22Rv1 (cell line): ENCODE measurements around the gene SQSTM1.

Experiments
- CTCF ChIP-seq: fragments of 450-650 bp; IDR thresholded peaks from 2 replicates; pipeline ENCODE4 v1.5.1; 2017; ENCODE audit warnings: mild to moderate bottlenecking
- ZFX ChIP-seq: fragments of 450-650 bp; IDR thresholded peaks from 2 replicates; pipeline ENCODE4 v1.6.1; 2017; ENCODE audit warnings: antibody characterized with exemption, borderline replicate concordance

GRCh38 chr5:179840766-179841165 is 20.1 kb downstream of the SQSTM1 start:
- TF ChIP-seq CTCF (no peak), ZFX (no peak)
